Activated CD4-positive, alpha-beta T cell treated with anti-CD3 and anti-CD28 coated beads for 36 hours (primary cell): ENCODE results near the gene STK4. TPM values are rescaled to one million over a fixed set of nuclear protein-coding genes. Genes with fewer than 3 reads are reported as not detected.

Experiments
- ATAC-seq: fragments of 200-7000 bp; cut with Tn5 transposase; one replicate; pipeline ENCODE4 v1.10.0; 2021; ENCODE audit warnings: mild to moderate bottlenecking, moderate library complexity
- CTCF ChIA-PET: fragments of 350-600 bp; sonication (Branson Sonifier 250); formaldehyde crosslinking; loops from one replicate; lab custom pipeline; 2021; ENCODE audit warnings: antibody characterized with exemption; lab: Charles Lee
- POLR2A ChIA-PET: fragments of 350-600 bp; sonication (Branson Sonifier 250); formaldehyde crosslinking; loops from one replicate; lab custom pipeline; 2021; ENCODE audit warnings: antibody characterized with exemption, inconsistent platforms; lab: Charles Lee
- DNase-seq: peaks from one replicate; pipeline ENCODE4 v3.0.0-alpha.2; 2020
- H3K27ac Mint-ChIP-seq: one replicate; pipeline ENCODE4 v1.8.0; 2021; ENCODE audit warnings: mixed read lengths
- H3K27me3 Mint-ChIP-seq: one replicate; pipeline ENCODE4 v1.8.0; 2021; ENCODE audit warnings: mixed read lengths
- H3K36me3 Mint-ChIP-seq: one replicate; pipeline ENCODE4 v1.8.0; 2021; ENCODE audit warnings: low read depth, mixed read lengths
- H3K4me1 Mint-ChIP-seq: one replicate; pipeline ENCODE4 v1.8.0; 2021; ENCODE audit warnings: mixed read lengths
- H3K4me3 Mint-ChIP-seq: one replicate; pipeline ENCODE4 v1.8.0; 2021; ENCODE audit warnings: mild to moderate bottlenecking, moderate library complexity, mixed read lengths
- H3K9me3 Mint-ChIP-seq: one replicate; pipeline ENCODE4 v1.8.0; 2021; ENCODE audit warnings: low read depth, mixed read lengths
- intact Hi-C, 2 experiments: fragments of 100-400 bp; cut with DNase I in 1 of 2; cut with micrococcal nuclease in 1 of 2; formaldehyde crosslinking; loops; one replicate each; pipeline versions ENCODE4 v1.14.2 to v1.15.1; 2022 to 2024; cut with DNase I, micrococcal nuclease
- total RNA-seq, 2 experiments: library from RNA; stranded (reverse); gene quantifications; one replicate each; pipeline ENCODE4 v1.2.3, GENCODE V29; 2021

The STK4 gene
- total RNA-seq, 2 experiments from 2014 or later = 156 to 164 TPM

DNA sequence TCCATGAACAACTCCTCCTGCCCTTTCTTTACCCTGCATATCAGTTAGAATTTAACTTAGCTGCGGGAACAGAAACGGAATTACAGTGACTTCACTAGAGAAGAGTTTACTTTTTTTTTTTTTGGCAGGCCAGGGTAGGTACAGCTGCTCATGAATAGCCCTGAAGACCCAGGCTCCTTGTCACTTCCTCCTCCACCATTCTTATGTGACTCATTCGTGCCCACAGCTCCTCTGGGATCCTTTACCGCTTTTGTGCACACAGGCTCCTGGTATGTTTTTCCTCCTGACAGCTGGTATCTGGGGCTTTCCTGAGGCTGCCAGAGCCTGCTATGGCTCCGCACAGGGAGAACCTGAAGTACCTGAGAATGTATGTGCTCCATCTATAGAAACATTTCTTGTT, 138.5 kb downstream of the STK4 start:
- Mint-ChIP-seq H3K9me3 (no peaks in the 10 kb centered on the region), H3K27me3 (peaks cover 16% of the 10 kb centered on the region), H3K4me1 (peaks cover 7% of the 10 kb centered on the region), H3K27ac (no peak overlapping the region), H3K36me3 (no peaks in the 10 kb centered on the region), H3K4me3 (no peak overlapping the region)
- intact Hi-C loops = no loop called here
- ATAC-seq (no peak), DNase-seq (no peak)
- POLR2A ChIA-PET = no interaction called here
- CTCF ChIA-PET = interaction anchor here (1.3 to 3.6 kb wide), 3 partner anchors 9 to 187 kb away, joined by 6 to 25 read pairs (median 7); no protein-coding TSS in a partner anchor

DNA sequence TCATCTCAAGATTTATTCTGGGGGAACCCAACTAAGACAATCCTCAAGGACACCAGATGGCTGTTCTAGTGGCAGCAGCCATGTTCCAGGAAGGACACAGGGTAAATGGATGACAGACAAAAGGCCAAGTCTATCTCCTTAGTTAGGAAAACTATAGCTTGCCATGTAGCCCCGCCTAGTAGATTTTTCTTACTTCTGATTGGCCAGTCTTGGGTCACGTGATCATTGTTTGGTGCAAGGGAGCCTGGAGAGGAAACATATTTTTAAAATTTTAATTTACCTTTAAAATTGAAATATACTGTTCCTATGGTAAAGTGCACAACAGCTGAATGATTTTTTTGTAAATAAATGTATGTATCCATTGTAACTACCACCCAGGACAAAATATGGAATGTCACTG, 139.0 kb downstream of the STK4 start:
- Mint-ChIP-seq H3K27me3 (peaks cover 10% of the 10 kb centered on the region), H3K36me3 (no peaks in the 10 kb centered on the region), H3K9me3 (no peaks in the 10 kb centered on the region), H3K4me1 (peaks cover 6% of the 10 kb centered on the region), H3K4me3 (no peak overlapping the region), H3K27ac (no peak overlapping the region)
- no peak for DNase-seq
- POLR2A ChIA-PET = no interaction called here
- CTCF ChIA-PET = interaction anchor here (1.1 to 3.6 kb wide), 5 partner anchors 9 to 187 kb away, joined by 5 to 25 read pairs (median 7); no protein-coding TSS in a partner anchor
- intact Hi-C loops = no loop called here
- no peak for ATAC-seq

DNA sequence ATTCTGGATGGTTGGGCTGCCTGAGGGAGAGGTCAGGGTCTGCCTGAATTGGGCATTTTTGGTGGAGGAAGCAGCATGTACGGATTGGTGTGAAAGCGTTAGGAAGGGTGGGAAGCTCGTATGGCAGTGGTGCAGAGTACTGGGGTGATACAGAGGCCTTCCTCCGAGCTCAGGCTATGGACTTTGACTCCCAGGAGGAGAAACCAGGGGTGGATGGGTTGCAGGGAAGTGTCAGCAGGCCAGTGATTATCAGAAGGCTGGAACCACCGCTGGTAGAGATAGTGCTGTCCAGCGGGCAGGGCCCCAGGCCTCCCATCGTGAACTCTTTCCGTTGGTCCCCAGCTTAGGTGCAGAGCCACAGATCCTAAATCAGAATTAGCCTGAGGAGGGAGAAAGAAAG, 143.3 kb downstream of the STK4 start:
- no peak for ATAC-seq
- H3K27ac Mint-ChIP-seq = no peak overlapping the region
- peaks cover 1% of the 10 kb centered on the region for H3K27me3 Mint-ChIP-seq
- ChIA-PET CTCF (interaction anchor here (0.7 to 4.6 kb wide), 9 partner anchors 9 to 184 kb away, joined by 3 to 28 read pairs (median 4); partner anchors contain the start of gene KCNS1), POLR2A (interaction anchor here (0.6 kb wide), 1 partner anchor 264 kb away, joined by 3 read pairs; no protein-coding TSS in a partner anchor)
- intact Hi-C loops = loop anchor here in 1 of 2 experiments (5.0 kb wide), 1 partner anchor 197 kb away; the partner anchor contains the start of gene PABPC1L
- H3K36me3 Mint-ChIP-seq = no peaks in the 10 kb centered on the region
- no peak overlapping the region for H3K4me3 Mint-ChIP-seq
- H3K9me3 Mint-ChIP-seq = no peaks in the 10 kb centered on the region
- no peak for DNase-seq
- no peaks in the 10 kb centered on the region for H3K4me1 Mint-ChIP-seq

DNA sequence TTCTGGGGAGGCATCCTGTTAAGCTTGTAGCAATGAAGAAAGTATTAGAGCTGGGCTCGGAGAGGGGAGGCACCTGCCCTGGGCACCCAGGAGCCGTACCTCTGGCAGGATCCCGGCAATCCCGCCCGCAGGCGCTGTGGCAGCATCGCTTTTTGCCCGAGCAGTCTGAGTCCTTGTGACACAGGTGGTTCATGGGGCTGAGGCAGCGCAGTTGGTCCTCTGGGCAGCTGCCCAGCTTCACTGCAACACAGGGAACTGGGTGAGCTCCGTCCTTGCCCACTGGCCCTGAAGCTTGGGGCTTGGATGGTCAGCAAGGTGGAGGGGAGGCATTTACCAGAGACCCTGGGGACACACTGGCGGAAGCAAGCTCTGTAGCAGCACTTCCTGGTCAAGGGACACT, 144.0 kb downstream of the STK4 start:
- no peak overlapping the region for H3K4me3 Mint-ChIP-seq
- peaks cover 1% of the 10 kb centered on the region for H3K27me3 Mint-ChIP-seq
- DNase-seq (no peak), ATAC-seq (no peak)
- H3K27ac Mint-ChIP-seq = no peak overlapping the region
- CTCF ChIA-PET = interaction anchor here (0.7 to 4.6 kb wide), 11 partner anchors 10 to 209 kb away, joined by 3 to 28 read pairs (median 4); partner anchors contain the start of gene KCNS1
- no peaks in the 10 kb centered on the region for H3K36me3 Mint-ChIP-seq
- POLR2A ChIA-PET = interaction anchor here (0.6 to 1.3 kb wide), 2 partner anchors 11 to 263 kb away, joined by 3 read pairs; no protein-coding TSS in a partner anchor
- intact Hi-C loops = loop anchor here in 1 of 2 experiments (5.0 kb wide), 1 partner anchor 198 kb away; the partner anchor contains the start of gene PABPC1L
- H3K4me1 Mint-ChIP-seq = peaks cover 2% of the 10 kb centered on the region
- H3K9me3 Mint-ChIP-seq = no peaks in the 10 kb centered on the region

DNA sequence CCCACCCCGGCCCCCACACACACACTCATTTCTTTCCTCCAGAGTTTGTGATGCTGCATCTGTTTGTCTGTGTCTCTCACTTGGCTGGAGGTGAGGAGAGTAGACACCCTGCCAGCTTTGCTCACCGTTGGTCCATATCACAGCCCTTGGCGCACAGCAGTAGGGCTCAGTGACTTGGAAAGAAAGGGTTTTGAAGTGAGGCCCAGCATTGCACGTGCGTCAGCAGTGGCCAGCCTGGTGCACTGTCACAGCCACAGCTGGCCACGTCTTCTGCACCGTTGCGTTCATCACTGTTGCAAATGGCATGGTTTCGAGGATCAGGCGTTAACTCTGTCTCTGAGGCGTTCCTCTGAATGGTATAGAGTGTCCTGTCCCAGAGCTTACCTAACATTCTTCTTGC, 145.0 kb downstream of the STK4 start:
- DNase-seq = no peak
- no peak overlapping the region for H3K27ac Mint-ChIP-seq
- ChIA-PET POLR2A (interaction anchor here (1.3 kb wide), 1 partner anchor 12 kb away, joined by 3 read pairs; no protein-coding TSS in a partner anchor), CTCF (interaction anchor here (0.5 to 4.6 kb wide), 22 partner anchors 9 to 660 kb away, joined by 3 to 28 read pairs (median 4); partner anchors contain the start of gene PABPC1L)
- H3K9me3 Mint-ChIP-seq = no peaks in the 10 kb centered on the region
- H3K4me3 Mint-ChIP-seq = no peak overlapping the region
- peaks cover 1% of the 10 kb centered on the region for H3K27me3 Mint-ChIP-seq
- intact Hi-C loops = loop anchor here in 1 of 2 experiments (5.0 kb wide), 1 partner anchor 199 kb away; the partner anchor contains the start of gene PABPC1L
- peaks cover 4% of the 10 kb centered on the region for H3K4me1 Mint-ChIP-seq
- no peak for ATAC-seq
- H3K36me3 Mint-ChIP-seq = no peaks in the 10 kb centered on the region

DNA sequence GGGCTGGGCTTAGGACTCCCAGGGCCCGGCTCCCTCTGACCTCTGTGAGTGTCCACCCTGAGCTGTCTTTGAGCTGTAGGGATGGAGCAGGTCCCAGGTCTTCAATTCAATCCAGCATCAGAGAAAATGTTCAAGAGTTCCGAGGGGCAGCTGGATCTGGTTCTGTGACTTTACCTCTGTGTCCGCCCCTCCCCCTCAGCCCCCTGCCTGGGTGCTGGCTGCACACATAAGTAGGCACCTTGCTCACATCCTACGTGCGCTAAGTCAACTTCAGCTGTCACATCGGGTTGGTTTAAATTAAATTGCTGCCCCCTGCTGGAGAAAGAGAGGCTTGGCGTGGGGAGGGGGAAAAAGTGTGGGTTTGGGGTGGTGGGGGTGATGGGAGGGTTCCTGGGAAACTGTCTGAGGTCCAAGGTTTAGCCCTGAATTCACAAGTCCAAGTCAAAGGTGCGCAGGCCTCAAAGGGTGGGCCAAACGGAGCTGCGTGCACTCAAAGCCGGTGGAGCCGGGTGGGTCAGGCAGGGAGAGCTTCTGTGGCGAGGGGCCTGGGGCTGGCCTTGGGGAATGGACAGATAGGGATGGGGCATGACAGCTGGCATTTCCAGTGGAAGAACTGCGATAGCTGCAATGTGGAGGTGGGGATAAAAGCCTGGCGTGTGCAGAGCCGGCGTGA, 145.6 kb downstream of the STK4 start:
- Mint-ChIP-seq H3K9me3 (no peaks in the 10 kb centered on the region), H3K4me1 (peaks cover 4% of the 10 kb centered on the region), H3K36me3 (no peaks in the 10 kb centered on the region), H3K27ac (no peak overlapping the region), H3K4me3 (no peak overlapping the region), H3K27me3 (peaks cover 1% of the 10 kb centered on the region)
- intact Hi-C loops = loop anchor here in 1 of 2 experiments (1.0 to 5.0 kb wide), 3 partner anchors 14 to 200 kb away; partner anchors contain the start of gene PABPC1L
- ChIA-PET CTCF (interaction anchor here (0.6 to 4.6 kb wide), 26 partner anchors 9 to 262 kb away, joined by 3 to 28 read pairs (median 4); partner anchors contain the start of gene PABPC1L), POLR2A (no interaction called here)
- ATAC-seq (peak; percentile 59), DNase-seq (peak; percentile 59)

- no peaks in the 10 kb centered on the region for H3K9me3 Mint-ChIP-seq
- H3K36me3 Mint-ChIP-seq = no peaks in the 10 kb centered on the region
- DNase-seq = no peak
- intact Hi-C loops = loop anchor here in 1 of 2 experiments (1.0 to 5.0 kb wide), 3 partner anchors 14 to 200 kb away; partner anchors contain the start of gene PABPC1L
- peaks cover 4% of the 10 kb centered on the region for H3K4me1 Mint-ChIP-seq
- ChIA-PET CTCF (interaction anchor here (0.7 to 4.6 kb wide), 16 partner anchors 9 to 181 kb away, joined by 3 to 28 read pairs (median 5); no protein-coding TSS in a partner anchor), POLR2A (interaction anchor here (0.7 kb wide), 1 partner anchor 240 kb away, joined by 3 read pairs; no protein-coding TSS in a partner anchor)
- no peak overlapping the region for H3K27ac Mint-ChIP-seq
- ATAC-seq = no peak
- peaks cover 2% of the 10 kb centered on the region for H3K27me3 Mint-ChIP-seq
- no peak overlapping the region for H3K4me3 Mint-ChIP-seq
Observed at GRCh38 chr20:45112754-45113153, 146.4 kb downstream of the STK4 start.

DNA sequence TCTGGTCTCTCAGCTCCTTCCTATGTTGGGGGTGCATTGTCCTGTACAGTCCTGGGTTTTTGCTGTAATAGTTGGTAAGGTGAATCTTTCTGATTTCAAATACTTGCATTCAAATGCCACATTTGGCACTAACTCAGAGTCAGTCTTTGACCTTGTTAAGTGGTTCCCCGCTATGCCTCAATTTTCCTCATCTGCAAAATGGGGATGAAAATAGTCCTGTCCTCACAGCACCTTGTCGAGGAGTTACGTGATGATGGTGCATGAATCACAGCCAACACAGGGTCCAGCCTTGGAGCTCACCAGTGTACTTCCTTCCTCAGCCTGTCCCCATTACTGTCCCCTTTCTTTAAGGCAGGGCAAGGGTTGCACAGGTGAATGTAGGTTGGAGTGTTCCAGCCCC, 147.6 kb downstream of the STK4 start:
- H3K4me3 Mint-ChIP-seq = no peak overlapping the region
- intact Hi-C loops = loop anchor here in 1 of 2 experiments (5.0 kb wide), 1 partner anchor 202 kb away; the partner anchor contains the start of gene PABPC1L
- H3K4me1 Mint-ChIP-seq = peaks cover 4% of the 10 kb centered on the region
- no peaks in the 10 kb centered on the region for H3K9me3 Mint-ChIP-seq
- ChIA-PET POLR2A (no interaction called here), CTCF (interaction anchor here (3.2 to 4.6 kb wide), 5 partner anchors 8 to 179 kb away, joined by 20 to 28 read pairs (median 25); no protein-coding TSS in a partner anchor)
- ATAC-seq = no peak
- H3K27me3 Mint-ChIP-seq = peaks cover 3% of the 10 kb centered on the region
- H3K27ac Mint-ChIP-seq = no peak overlapping the region
- DNase-seq = no peak
- H3K36me3 Mint-ChIP-seq = no peaks in the 10 kb centered on the region

GRCh38 chr20:45114465-45115385, 148.4 kb downstream of the STK4 start, which contains the start of gene WFDC5:
TSS of gene WFDC5 (minus strand) at chr20:45115174. CDS start at chr20:45115083, 91 bp downstream.
- Mint-ChIP-seq H3K9me3 (no peaks in the 10 kb centered on the region), H3K27me3 (peaks cover 6% of the 10 kb centered on the region), H3K4me1 (peaks cover 4% of the 10 kb centered on the region), H3K27ac (no peak within 1 kb of the TSS), H3K36me3 (no peaks in the 10 kb centered on the region), H3K4me3 (no peak within 1 kb of the TSS)
- ATAC-seq (peak; percentile 81), DNase-seq (peak; percentile 55)
- intact Hi-C loops = loop anchor here in 1 of 2 experiments (5.0 kb wide), 1 partner anchor 202 kb away; the partner anchor contains the start of gene PABPC1L
- CTCF ChIA-PET = interaction anchor here (1.0 to 4.2 kb wide), 4 partner anchors 8 to 71 kb away, joined by 3 to 26 read pairs (median 14); no protein-coding TSS in a partner anchor
- POLR2A ChIA-PET = no interaction called here

DNA sequence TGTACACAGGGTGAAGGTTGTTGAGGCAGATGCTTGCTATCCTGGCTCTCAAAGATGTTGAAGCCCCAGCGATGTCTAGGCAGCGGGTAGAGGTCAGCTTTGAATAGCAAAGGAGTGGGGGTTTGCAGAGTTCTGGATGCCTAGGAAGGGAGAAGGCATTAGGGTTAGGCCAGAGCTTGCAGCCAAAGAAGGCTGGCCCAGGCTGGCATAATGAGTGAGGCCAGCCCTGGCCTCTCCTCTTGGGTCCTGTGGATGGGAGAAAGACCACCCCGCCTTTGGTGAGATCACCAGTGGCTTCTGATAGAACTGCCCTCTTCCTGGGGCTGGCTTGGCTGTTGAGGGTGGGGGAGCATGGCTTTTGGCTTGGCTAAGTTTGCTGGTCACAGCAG, 149.1 kb downstream of the STK4 start:
- ATAC-seq (no peak), DNase-seq (no peak)
- Mint-ChIP-seq H3K9me3 (no peaks in the 10 kb centered on the region), H3K4me3 (no peak overlapping the region), H3K27me3 (peaks cover 6% of the 10 kb centered on the region), H3K36me3 (no peaks in the 10 kb centered on the region), H3K27ac (no peak overlapping the region), H3K4me1 (peaks cover 4% of the 10 kb centered on the region)
- CTCF ChIA-PET = interaction anchor here (1.0 to 1.2 kb wide), 3 partner anchors 8 to 175 kb away, joined by 3 to 4 read pairs (median 3); no protein-coding TSS in a partner anchor
- intact Hi-C loops = no loop called here
- POLR2A ChIA-PET = no interaction called here
